Keratinocyte (primary cell): ENCODE results near the gene PCDH9. TPM values are rescaled to one million over a fixed set of nuclear protein-coding genes. Genes with fewer than 3 reads are reported as not detected.

Experiments used
- DNase-seq: peaks from one replicate; pipeline ENCODE4 v3.0.0-alpha.2; 2011; ENCODE audit warnings: low read depth, missing footprints, low spot score
- FAIRE-seq: peaks from 2 replicates; lab custom pipeline; 2011; peaks lifted over from hg19 to GRCh38; lab: Jason Lieb, UNC
- H2AFZ ChIP-seq: 2 replicates; pipeline ENCODE4 v1.6.0; 2012; ENCODE audit warnings: low read length, control low read depth, inconsistent platforms; ENCODE audit not compliant: control insufficient read depth
- H3K27ac ChIP-seq: 2 replicates; pipeline ENCODE4 v1.5.1; 2011; ENCODE audit warnings: low read length; ENCODE audit not compliant: control insufficient read depth, insufficient read depth
- H3K27me3 ChIP-seq: 3 replicates; pipeline ENCODE4 v1.6.0; 2011; ENCODE audit warnings: low read length; ENCODE audit not compliant: control insufficient read depth, insufficient read depth; ENCODE audit errors: extremely low read depth
- H3K36me3 ChIP-seq, 2 experiments: 2 replicates in 1 of 2; 3 replicates in 1 of 2; pipeline ENCODE4 v1.5.1; 2011; ENCODE audit warnings: low read length in 2 of 2, mild to moderate bottlenecking in 1 of 2; ENCODE audit not compliant: control insufficient read depth in 2 of 2, insufficient read depth in 2 of 2; ENCODE audit errors: extremely low read depth in 1 of 2
- H3K4me1 ChIP-seq: 3 replicates; pipeline ENCODE4 v1.5.1; 2011; ENCODE audit warnings: low read length; ENCODE audit not compliant: control insufficient read depth, insufficient read depth; ENCODE audit errors: extremely low read depth
- H3K4me2 ChIP-seq: 3 replicates; pipeline ENCODE4 v1.6.0; 2011; ENCODE audit warnings: low read depth, low read length; ENCODE audit not compliant: control insufficient read depth, insufficient read depth; ENCODE audit errors: extremely low read depth
- H3K4me3 ChIP-seq, 3 experiments: fragments of 200-600 bp in 1 of 3; sonication (generic) in 1 of 3; 2 replicates in 2 of 3; 3 replicates in 1 of 3; pipeline ENCODE4 v1.5.1; 2011 to 2016; ENCODE audit warnings: low read length in 3 of 3, mild to moderate bottlenecking in 3 of 3, control low read depth in 2 of 3, inconsistent platforms in 1 of 3, low read depth in 1 of 3, mixed read lengths in 1 of 3, mixed run types in 1 of 3, moderate library complexity in 1 of 3; ENCODE audit not compliant: control insufficient read depth in 2 of 3, insufficient read depth in 2 of 3; ENCODE audit errors: extremely low read depth in 1 of 3
- H3K79me2 ChIP-seq: 2 replicates; pipeline ENCODE4 v1.6.0; 2012; ENCODE audit warnings: low read length; ENCODE audit not compliant: control insufficient read depth, insufficient read depth
- H3K9ac ChIP-seq: 3 replicates; pipeline ENCODE4 v1.6.0; 2011; ENCODE audit warnings: low read length; ENCODE audit not compliant: control insufficient read depth, insufficient read depth; ENCODE audit errors: extremely low read depth
- H3K9me1 ChIP-seq: 3 replicates; pipeline ENCODE4 v1.6.0; 2011; ENCODE audit warnings: low read length; ENCODE audit not compliant: control insufficient read depth, insufficient read depth; ENCODE audit errors: extremely low read depth
- H3K9me3 ChIP-seq: 2 replicates; pipeline ENCODE4 v1.5.1; 2012; ENCODE audit warnings: low read depth, low read length; ENCODE audit not compliant: control insufficient read depth
- H4K20me1 ChIP-seq: 3 replicates; pipeline ENCODE4 v1.6.0; 2011; ENCODE audit warnings: low read length; ENCODE audit not compliant: control insufficient read depth, insufficient read depth; ENCODE audit errors: extremely low read depth
- EZH2 ChIP-seq: IDR thresholded peaks from one replicate; pipeline ENCODE4 v1.6.1; 2012; ENCODE audit warnings: inconsistent platforms, mild to moderate bottlenecking, low read length, moderate library complexity
- dilution Hi-C: fragments of 300-500 bp; cut with MboI; formaldehyde crosslinking; loops from one replicate; pipeline ENCODE4 v1.7.0; 2020; ENCODE audit warnings: low sequenced_read_pairs; ENCODE audit not compliant: extremely low pct_ligation_motif_present
- polyA plus RNA-seq, 5 experiments: library from polyadenylated mRNA; depleted of rRNA in 3 of 5; stranded (reverse) in 3 of 5; stranded (forward) in 1 of 5; unstranded in 1 of 5; fragments of >200 nt; gene quantifications; 1 replicate in 1 of 5; 2 replicates in 3 of 5; 3 replicates in 1 of 5; pipeline versions ENCODE4 v1.2.1 to v1.2.3, GENCODE V29; 2011 to 2012; ENCODE audit warnings: missing spikeins in 2 of 5, low read depth in 1 of 5, low replicate concordance in 1 of 5
- TF ChIP-seq, protein P1 (sequence below), 3 experiments: IDR thresholded peaks in 1 of 3; conservative IDR thresholded peaks in 1 of 3; optimal IDR thresholded peaks in 1 of 3; 2 replicates in 2 of 3; 3 replicates in 1 of 3; pipeline versions ENCODE3 to v1.5.1; 2011; ENCODE audit warnings: low read length in 3 of 3, mild to moderate bottlenecking in 3 of 3, moderate library complexity in 2 of 3, control low read depth in 1 of 3, inconsistent platforms in 1 of 3; ENCODE audit not compliant: insufficient read depth in 2 of 3; ENCODE audit errors: extremely low read depth in 1 of 3

PCDH9 gene
- polyA plus RNA-seq, 1 donor (not counting 4 experiments of a cell fraction or from before 2014, with no cell fraction given) = 0.21 TPM

DNA sequence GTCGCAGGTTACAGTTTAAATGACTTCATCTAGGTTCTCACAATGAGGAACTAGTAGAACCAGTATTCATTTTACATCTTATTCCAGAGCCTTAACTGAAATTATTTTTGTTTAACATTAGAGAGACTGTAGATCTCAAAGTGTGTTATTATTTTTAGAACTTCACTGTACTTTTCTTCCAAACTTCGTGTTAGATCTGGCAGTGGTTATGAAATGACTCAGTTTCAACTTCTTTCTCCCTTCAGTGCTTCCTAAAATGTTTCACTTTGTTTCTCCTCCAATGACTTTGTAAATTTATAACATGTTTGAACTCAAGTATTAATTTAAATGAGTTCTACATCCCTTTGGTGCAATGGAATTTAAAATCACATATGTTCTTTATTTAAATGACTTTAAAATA lies 139.3 kb downstream of the PCDH9 start:
- Histone ChIP-seq H3K27ac (no peak overlapping the region), H3K9me3 (no peaks in the 10 kb centered on the region), H3K36me3 (no peaks in the 10 kb centered on the region), H3K79me2 (no peaks in the 10 kb centered on the region), H3K9me1 (no peaks in the 10 kb centered on the region), H3K4me1 (no peaks in the 10 kb centered on the region), H2AFZ (no peak overlapping the region), H3K9ac (no peak overlapping the region), H3K4me2 (no peak overlapping the region), H4K20me1 (no peaks in the 10 kb centered on the region), H3K27me3 (no peaks in the 10 kb centered on the region), H3K4me3 (no peak overlapping the region)
- DNase-seq (no peak), FAIRE-seq (no peak)
- no peak for TF ChIP-seq EZH2
- dilution Hi-C loops = no loop called here

DNA sequence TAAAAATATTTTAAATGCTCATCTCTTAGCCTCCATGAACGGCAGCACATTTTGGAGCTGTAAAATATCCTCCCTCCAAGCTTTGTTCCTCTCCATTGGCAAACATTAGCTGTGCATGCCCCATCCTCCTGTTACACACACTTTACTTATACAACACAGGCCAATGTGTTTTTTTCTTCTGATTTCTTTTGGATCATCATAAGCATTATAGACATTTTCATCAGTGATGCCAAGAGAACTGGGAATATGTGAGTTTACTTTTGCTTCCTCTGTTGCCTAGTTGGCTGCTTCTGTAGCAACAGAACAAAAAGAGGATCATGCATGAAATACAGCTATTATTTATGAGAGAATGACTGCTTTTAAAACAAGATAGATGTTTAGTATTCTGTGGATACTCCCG lies 142.6 kb downstream of the PCDH9 start:
- Histone ChIP-seq H2AFZ (no peak overlapping the region), H3K9me1 (no peaks in the 10 kb centered on the region), H3K4me1 (no peaks in the 10 kb centered on the region), H3K36me3 (no peaks in the 10 kb centered on the region), H4K20me1 (no peaks in the 10 kb centered on the region), H3K79me2 (no peaks in the 10 kb centered on the region), H3K9ac (no peak overlapping the region), H3K9me3 (no peaks in the 10 kb centered on the region), H3K4me2 (no peak overlapping the region), H3K4me3 (no peak overlapping the region), H3K27me3 (no peaks in the 10 kb centered on the region), H3K27ac (no peak overlapping the region)
- no peak for DNase-seq
- dilution Hi-C loops = no loop called here
- TF ChIP-seq, protein P1, sequence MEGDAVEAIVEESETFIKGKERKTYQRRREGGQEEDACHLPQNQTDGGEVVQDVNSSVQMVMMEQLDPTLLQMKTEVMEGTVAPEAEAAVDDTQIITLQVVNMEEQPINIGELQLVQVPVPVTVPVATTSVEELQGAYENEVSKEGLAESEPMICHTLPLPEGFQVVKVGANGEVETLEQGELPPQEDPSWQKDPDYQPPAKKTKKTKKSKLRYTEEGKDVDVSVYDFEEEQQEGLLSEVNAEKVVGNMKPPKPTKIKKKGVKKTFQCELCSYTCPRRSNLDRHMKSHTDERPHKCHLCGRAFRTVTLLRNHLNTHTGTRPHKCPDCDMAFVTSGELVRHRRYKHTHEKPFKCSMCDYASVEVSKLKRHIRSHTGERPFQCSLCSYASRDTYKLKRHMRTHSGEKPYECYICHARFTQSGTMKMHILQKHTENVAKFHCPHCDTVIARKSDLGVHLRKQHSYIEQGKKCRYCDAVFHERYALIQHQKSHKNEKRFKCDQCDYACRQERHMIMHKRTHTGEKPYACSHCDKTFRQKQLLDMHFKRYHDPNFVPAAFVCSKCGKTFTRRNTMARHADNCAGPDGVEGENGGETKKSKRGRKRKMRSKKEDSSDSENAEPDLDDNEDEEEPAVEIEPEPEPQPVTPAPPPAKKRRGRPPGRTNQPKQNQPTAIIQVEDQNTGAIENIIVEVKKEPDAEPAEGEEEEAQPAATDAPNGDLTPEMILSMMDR (optimal IDR thresholded peaks at IDR 0.05 in 1 of 3, IDR thresholded peaks at IDR 0.05 in 1 of 3, conservative IDR thresholded peaks at IDR 0.05 in 1 of 3; ENCODE audit: extremely low read depth in 1 of 3, insufficient read depth in 2 of 3, low read length in 3 of 3) = no peak
- TF ChIP-seq EZH2 = no peak
- FAIRE-seq = no peak

DNA sequence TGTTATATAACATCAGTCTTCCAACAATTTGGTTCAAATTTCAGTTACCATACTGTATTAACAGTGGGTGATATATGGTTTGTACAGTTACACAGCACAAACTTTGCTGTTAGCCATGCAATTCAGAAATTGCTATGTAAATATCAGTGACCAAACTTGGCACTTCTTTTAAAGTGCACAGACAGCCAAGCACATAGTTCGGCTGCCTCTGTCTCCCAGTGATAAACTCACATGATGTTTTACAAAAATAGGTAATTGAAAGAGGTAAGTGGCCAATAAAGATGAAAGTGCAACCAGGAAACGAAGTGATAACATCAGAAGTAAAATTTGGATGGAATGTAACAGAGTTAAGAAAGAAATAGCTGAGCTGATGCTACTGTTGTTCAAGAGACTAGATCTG lies 143.9 kb downstream of the PCDH9 start:
- H3K9ac ChIP-seq = no peak overlapping the region
- no peaks in the 10 kb centered on the region for H3K27me3 ChIP-seq
- dilution Hi-C loops = no loop called here
- H3K27ac ChIP-seq = no peak overlapping the region
- H3K9me3 ChIP-seq = no peaks in the 10 kb centered on the region
- no peaks in the 10 kb centered on the region for H3K9me1 ChIP-seq
- no peak overlapping the region for H3K4me2 ChIP-seq
- DNase-seq (no peak), FAIRE-seq (no peak)
- H4K20me1 ChIP-seq = no peaks in the 10 kb centered on the region
- no peaks in the 10 kb centered on the region for H3K36me3 ChIP-seq
- H3K4me3 ChIP-seq = no peak overlapping the region
- H3K4me1 ChIP-seq = no peaks in the 10 kb centered on the region
- no peak overlapping the region for H2AFZ ChIP-seq
- no peaks in the 10 kb centered on the region for H3K79me2 ChIP-seq
- TF ChIP-seq EZH2 = no peak
- TF ChIP-seq, protein P1 (optimal IDR thresholded peaks at IDR 0.05 in 1 of 3, IDR thresholded peaks at IDR 0.05 in 1 of 3, conservative IDR thresholded peaks at IDR 0.05 in 1 of 3; ENCODE audit: extremely low read depth in 1 of 3, insufficient read depth in 2 of 3, low read length in 3 of 3) = no peak
